Left kidney (tissue), 8 donors: ENCODE measurements around the gene H2BK1. TPM values are rescaled to one million over a fixed set of nuclear protein-coding genes. Genes with fewer than 3 reads are reported as not detected.

Experiments
- DNase-seq: peaks from one replicate; pipeline ENCODE4 v3.0.0-alpha.2; 2013
- long read RNA-seq, 8 donors: transcript quantifications; one replicate each; lab custom pipeline, GENCODE V29; 2026
- polyA plus RNA-seq: library from polyadenylated mRNA; unstranded; fragments of 120-200 nt; gene quantifications from one replicate; pipeline ENCODE4 v1.2.1, GENCODE V29; 2013; ENCODE audit not compliant: insufficient read length

H2BK1 gene
- not detected for polyA plus RNA-seq
- long read RNA-seq, donor 1, result 0 reads
- long read RNA-seq, donor 2, result 0 reads
- long read RNA-seq, donor 3, result 0 reads
- long read RNA-seq, donor 4, result 0 reads
- long read RNA-seq, donor 5, result 0 reads
- long read RNA-seq, donor 6, result 0 reads
- long read RNA-seq, donor 7, result 0 reads
- long read RNA-seq, donor 8, result 0 reads

- no peak for DNase-seq
Observed at GRCh38 chr7:151210087-151210854, at the start of gene H2BK1. Gene H2BK1 (minus strand): TSS chr7:151210488. CDS start chr7:151210318, 170 bp downstream.

DNA sequence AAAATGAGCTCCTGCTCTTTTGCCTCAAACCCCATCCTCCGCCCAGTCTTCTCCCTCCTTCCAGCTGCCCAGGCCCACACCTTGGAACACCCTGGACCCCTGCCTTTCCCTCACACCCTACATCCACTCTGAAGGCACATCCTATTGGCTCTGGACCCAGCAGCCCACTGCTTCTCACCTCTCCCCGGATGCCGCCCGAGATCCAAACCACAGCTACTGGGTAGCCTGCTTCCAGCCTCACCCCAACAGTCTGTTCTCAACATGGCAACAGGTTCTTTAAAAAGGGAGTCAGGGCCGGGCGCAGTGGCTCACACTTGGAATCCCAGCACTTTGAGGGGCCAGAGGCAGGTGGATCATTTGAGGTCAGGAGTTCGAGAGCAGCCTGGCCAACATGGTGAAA is 47.7 kb upstream of the H2BK1 start:
- no peak for DNase-seq

- DNase-seq, result no peak
Observed at GRCh38 chr7:151256410-151257045, 46.2 kb upstream of the H2BK1 start.

GRCh38 chr7:151255390-151255789 is 45.1 kb upstream of the H2BK1 start:
- no peak for DNase-seq

DNA sequence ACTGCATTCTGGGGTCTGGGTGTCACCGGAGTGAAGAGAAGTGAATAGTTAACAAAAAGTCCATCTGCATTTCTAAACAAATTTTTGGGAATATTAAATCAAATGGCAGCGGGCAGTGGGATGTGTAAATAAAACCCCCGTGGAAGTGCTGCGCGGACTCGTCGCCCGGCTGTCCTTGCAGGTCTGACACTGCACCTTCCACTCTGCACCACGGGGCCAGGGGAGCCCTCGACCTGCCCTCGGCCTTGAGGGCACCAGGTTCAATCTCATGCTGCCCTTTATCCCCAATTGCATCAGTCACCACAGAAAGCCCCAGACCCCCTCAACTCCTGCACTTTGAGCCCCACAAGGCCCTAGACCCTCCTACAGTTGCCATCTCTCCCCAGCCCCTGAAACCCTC is 44.6 kb upstream of the H2BK1 start:
- DNase-seq, result no peak

DNA sequence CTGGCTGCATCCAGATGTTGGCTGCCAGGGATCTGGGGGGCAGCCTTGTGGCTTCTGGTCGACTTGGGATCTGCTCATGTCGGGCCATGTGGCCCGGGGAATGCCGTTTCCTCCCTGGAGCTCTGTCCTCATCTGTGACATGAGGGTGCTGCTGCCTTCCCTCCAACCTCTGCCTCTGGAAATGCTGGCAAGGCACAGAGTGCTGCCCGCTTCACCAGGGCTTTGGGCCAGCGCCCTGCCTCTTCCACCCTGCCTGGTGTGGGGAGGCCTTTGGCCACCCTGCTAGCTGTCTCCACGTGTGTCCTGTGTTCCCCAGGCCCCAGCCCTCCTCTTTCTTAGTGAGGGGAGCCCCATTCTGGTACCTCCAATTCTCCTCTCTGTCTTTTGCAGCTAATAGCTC is 44.0 kb upstream of the H2BK1 start:
- DNase-seq, result no peak

DNA sequence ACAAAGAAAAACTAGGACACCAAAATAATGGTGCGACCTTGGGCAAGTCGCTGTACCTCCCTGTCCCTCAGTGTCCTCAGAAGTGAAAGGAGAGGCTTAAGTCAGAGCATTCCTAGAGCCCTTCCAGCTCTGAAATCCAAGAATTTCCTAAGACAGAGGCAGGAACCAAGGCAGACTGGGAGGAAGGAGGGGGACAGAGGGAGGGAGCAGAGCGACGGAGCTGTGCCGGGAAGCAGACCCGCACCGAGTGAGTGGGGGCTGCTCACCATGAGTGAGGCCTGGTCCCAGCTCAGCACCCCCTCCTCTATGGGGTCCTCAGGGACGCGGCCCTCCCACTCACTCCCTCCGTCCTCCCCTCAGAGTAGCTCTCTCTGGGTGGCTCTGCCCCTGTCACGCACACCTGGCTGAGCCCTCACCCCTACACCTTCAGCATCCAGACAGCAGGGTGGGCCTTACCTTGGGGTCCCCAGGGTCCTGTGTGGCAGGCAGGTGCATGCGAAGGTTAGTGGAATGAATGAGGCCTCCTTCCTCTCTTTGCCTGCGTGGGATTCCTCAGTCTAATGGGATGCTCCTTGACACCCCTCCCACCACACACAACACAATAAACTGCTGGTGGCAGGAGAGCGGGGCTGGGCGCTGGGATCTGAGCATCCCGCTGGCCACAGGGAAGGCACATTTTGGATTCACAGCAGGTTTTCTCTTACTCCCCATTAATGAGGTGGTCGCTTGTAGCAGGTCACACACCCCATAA is 42.8 kb upstream of the H2BK1 start:
- no peak for DNase-seq

GRCh38 chr7:151252561-151252835 is 42.2 kb upstream of the H2BK1 start:
- no peak for DNase-seq

DNA sequence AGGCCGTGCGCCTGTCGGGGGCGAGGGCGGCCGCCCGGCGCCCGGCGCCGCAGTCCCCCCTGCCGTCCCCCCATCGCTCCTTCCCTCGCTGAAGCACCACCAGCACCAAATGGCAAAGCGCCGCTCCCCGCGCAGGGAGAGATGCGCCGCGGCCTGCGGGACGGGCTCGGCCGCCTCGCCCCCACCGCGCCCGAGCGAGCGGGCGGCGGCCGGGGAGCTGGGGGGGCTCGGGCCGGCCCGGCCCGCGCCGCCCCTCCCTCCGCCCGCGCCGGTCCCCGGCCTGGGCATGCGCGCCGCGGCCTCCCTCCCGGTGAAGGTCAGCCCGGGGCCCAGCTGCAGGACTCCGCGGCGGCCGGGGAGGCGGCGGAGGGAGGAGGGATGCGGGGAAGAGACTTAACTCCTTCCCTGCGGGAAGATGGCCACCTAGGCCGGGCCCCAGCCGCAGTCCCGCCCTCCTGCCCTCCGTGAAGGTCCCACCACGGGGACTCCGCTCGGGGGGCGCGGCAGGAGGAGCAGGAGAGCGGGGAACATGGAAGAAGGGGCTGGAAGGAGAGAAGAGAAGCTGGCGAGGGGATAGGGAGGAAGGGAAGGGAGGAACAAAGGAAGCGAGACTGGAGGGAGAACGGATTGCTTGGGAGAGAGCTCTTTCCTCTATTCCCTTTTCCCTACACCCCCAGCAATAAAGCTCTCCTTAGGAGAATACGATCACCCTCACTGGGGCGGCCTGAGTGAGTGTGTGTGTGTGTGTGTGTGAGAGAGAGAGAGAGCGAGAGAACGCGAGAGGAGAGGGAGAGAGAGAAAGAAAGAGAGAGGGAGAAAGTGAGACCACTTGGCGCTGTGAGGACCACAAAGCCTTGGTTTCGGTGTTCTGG is 41.6 kb upstream of the H2BK1 start:
- peak; percentile 74 for DNase-seq

GRCh38 chr7:151251328-151251688 is 41.0 kb upstream of the H2BK1 start:
- no peak for DNase-seq

DNA sequence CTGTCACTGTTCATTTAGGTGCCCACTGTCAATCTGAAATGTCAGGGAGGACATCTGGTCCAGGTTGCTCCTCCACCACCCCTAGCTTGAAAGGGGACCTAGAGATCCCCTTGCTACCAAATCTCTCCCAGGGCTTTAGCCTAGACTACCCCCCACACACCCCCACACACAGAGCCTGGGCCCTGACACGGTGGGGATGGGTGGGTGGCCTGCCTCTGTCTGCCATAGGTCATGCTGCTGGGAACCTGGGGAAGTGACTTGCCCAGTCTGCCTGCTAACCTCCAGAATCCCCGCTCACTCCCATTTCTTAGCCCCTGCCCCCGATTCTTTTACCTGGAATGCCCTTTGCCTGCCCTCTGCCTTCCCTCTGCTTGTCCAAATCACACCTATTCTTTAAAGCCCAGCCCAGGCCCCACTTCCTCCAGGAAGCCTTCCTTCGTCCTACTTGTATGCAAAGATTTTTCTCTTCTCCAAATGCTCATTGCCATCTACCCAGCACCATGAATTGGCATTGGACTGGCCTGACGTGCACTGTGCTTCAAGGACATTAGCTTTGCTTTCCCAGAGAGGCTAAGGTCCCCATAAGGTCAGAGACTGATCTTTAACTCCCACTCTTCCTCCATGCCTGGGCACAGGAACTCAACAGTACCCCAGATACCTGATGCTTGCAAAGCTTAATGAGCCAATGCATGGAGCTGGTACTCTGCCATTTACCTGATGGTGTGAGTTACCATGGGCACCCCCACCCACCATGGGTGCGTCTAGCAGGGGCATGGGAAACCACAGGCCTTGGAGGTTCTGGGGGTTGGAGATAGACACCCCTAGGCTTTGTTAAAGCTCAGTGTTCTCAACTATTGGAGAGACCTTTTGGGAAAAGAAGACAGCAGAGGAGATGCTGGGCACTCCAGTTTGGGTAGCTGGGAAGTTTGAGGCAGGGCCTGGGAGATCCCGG is 40.2 kb upstream of the H2BK1 start:
- DNase-seq, result no peak

DNA sequence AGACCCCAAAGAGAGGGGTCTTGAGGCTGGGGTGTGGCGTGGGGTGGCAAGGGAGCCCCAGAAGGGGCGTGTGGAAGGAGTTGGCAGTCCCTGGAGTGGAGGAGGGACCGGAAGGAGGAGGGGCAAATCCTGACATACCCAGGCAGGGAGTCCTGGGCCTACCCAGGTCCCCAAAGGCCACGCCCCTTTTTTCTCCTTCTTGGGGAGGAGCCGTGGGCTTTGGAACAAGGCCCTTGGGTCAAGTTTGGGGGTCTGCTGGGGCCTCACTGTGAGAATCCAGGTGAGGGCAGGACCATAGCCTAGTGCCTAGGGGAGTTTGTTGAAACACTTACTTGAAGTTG is 39.4 kb upstream of the H2BK1 start:
- no peak for DNase-seq

GRCh38 chr7:151249034-151249731 is 38.9 kb upstream of the H2BK1 start:
- DNase-seq, result no peak

DNA sequence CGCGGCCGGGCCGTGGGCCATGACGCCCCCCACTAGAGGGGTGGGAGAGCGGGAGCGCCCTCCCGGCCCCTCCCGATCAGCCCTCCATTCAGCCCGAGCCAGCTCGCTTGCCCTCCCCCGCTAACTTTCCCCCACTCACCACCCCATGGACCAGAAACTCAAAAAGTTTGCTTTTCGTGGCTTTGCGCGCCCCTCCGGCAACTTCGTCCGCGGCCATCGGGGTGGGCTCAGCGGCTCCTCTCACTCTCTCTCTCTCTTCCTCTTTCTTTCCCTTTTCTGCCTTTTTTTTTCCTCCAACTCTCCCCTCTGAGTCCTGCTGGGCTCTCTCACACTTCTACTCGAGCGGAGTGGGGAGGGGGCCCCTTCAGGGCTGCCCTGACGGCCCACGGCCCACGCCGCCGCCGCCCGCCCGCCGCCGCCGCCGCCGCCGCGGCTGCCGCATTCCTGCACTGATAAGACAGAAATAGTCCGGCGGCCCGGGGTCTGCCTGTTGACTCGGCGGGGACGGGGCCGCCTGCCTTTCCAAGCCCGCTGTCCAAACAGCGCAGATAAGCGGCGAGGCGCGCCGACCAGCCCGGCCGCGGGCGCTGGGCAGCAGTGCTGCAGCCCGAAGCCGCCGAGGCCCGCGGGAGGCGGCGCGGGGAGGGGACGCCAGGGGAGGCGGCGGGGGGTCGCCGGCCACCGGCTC is 38.2 kb upstream of the H2BK1 start, which contains the start of gene SMARCD3:
TSS of gene SMARCD3 (minus strand) at position 349 of the 688 bp plus-strand sequence. CDS start at position 217, 132 bp downstream.
- DNase-seq, result peak; percentile 75

DNA sequence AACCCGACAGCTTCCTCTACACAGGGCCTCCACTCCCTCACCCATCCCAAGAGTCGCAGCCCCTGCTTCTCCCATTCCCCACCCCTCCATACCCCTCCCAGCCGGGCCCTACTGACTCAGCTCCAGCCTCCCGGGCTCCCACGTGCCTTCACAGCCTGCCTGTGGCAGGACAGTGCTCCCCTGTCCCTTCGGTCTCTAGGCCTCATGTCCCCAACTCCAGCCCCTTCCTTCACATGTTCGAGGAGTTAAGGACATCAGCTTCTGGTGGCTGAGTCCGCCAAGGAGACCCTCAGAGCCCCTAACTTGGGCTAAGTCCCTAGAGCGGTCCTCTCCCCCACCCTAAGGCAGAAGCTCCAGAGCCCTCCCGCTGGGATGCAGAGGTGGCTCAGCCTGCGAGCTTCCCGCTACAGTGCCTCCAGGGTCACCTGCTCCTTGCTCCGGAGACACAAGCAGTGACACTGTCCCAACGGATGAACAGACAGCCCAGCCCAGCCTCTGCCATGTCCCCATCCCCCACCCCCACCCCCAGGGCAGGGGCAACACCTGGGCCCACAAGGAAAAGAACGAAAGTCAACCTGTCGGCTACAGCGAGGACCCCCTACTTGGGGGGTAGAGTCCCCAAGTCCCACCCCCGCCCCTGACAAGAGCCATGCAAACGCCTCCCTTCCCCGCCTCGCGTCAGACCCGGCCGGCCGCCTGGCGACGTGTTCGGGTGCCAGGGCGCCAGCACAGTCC is 37.5 kb upstream of the H2BK1 start:
- DNase-seq, result no peak

- DNase-seq, result no peak
Observed at GRCh38 chr7:151246851-151247580, 36.7 kb upstream of the H2BK1 start.

DNA sequence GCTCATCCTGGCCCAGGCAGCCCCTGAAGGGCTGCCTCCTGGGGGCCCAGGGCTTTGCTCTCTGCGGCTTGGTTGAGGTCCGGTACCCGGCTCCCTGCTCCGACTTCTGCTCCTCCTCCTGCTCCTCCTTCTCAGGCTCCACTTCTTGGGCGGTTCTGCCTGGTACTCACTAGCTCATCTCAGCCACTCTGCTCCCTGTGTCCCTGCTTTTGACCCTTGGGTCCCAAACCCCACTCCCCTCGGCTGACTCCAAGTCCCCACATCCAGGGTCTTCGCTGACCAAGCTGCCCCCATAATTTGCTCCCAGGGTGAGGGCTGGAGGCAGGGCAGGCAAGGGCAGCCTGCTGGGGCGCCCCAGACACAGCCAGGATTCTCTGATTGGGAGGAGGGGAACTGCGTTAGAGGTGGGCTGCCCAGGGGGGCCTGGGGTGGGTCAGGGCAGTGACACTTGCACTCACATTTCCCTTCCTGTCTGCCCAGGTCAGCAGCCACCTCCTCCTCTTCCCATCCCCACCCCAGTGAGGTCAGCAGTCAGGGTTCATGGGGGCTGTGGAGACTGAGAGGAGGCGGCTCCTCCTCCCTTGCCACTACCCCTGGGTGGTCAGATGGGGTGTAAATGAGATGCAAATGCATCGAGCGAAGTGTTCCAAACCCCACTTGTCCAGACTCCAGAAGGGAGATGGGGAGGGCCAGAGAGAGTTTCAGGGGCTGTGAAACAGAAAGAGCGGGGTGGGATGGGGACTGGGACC is 36.0 kb upstream of the H2BK1 start:
- no peak for DNase-seq
